ENCODE data around the gene ARFRP1.
"Not testable (repeated sequence)": the region's sequence is repeated elsewhere in the genome, so short reads cannot be mapped to it uniquely, and the experiment has no call there.

Gene ARFRP1

GRCh38 chr20:63657937-63658748, 49.6 kb downstream of the ARFRP1 start, which contains the start of gene RTEL1:
Gene RTEL1 (plus strand): TSS chr20:63658312. CDS start chr20:63659403, 1,091 bp downstream.
- peak; percentile 65 to 80 for DNase-seq (ENCODE audit: extremely low read depth in 1 of 2, low read depth in 1 of 2)

GRCh38 chr20:63657260-63657936, 50.4 kb downstream of the ARFRP1 start:
- DNase-seq (ENCODE audit: extremely low read depth in 1 of 2, low read depth in 1 of 2): no peak

DNA sequence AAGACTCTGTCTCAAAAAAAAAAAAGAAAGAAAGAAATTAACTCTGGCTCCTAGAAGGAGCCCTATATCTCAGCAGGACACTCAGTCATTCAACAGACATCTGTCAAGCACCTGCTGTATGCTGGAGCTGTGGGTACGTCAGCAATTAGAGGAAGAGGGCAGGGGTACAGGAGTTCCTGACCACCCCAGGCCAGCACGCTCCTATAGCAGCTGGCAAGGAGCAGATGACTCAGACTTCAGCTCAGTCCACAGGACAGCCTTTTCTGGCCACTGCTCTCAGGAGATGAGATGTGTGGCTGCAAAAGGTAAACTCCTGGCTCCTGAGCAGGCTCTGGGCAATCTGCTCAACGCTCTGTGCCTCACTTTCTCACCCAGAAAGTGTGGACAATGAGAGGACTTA, 51.3 kb downstream of the ARFRP1 start:
- no peak for DNase-seq (ENCODE audit: extremely low read depth in 1 of 2, low read depth in 1 of 2)

- no peak for DNase-seq (ENCODE audit: extremely low read depth in 1 of 2, low read depth in 1 of 2)
Measured at GRCh38 chr20:63655249-63655648, 52.5 kb downstream of the ARFRP1 start.

- no peak for DNase-seq (ENCODE audit: extremely low read depth in 1 of 2, low read depth in 1 of 2)
Measured at GRCh38 chr20:63653974-63654668, 53.7 kb downstream of the ARFRP1 start.

DNA sequence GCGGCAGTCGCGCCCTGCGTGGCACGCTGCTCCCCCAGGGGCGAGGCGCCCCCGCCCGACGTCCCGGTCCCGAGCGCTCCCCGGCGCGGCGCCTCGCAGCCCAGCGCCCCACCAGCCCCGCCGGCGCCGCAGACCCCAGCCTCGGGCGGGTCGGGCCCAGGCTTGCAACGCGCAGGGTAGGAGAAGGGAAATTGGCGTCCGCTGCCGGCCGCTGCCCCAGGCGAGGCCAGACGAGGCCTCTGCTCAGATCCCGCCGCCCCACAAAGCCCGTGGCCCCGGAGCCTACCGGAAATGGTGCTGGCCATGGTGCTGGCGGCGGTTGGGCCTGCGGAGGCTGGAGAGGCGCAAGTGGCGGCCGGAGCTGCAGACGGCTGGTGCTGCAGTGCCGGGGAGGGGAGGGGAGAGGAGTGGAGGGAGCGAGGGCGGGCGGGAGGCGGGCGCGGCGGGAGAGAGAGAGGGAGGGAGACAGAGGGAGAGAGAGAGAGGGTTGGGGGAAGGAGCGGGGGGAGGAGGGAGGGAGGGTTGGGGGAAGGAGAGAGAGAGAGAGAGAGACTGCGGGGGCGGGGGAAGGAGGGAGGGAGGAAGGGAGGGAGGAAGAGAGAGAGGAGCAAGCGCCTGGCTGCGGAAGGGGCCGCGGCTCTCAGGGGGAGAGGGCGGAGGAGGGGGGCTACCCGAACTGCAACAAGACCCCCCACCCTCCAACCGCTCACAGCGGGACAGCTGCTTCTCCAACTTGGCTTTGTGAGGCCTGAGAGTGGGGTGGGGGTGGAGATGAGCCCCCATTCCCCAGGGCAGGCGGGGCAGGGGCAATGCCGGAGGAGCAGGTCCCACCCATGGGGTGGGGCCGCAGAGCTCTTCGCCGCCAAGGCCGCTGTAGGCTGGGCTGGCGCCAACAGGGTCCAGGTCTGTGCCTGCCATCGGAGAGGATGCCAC, 54.5 kb downstream of the ARFRP1 start, which contains the start of gene STMN3:
Gene STMN3, minus strand, starts transcription at position 384 of the 933 bp plus-strand sequence. Its CDS starts 79 bp downstream, at position 305.
- DNase-seq (ENCODE audit: extremely low read depth in 1 of 2, low read depth in 1 of 2): peak in 1 of 2 donors; percentile 53

- no peak for DNase-seq (ENCODE audit: extremely low read depth in 1 of 2, low read depth in 1 of 2)
Measured at GRCh38 chr20:63652192-63652980, 55.4 kb downstream of the ARFRP1 start.

DNA sequence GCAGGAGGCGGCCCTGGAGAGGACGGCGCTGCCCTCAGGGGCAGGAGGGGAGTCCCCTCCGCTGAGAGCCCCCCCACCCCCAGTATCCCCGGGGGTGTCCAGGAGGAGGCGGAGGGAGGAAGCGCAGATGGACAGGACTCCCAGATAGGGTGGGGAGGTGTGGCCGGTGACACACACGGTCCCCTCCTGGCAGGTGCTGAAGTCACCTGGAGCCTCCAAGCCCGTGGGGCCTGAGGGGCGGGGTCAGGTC, 55.9 kb downstream of the ARFRP1 start:
- no peak for DNase-seq (ENCODE audit: extremely low read depth in 1 of 2, low read depth in 1 of 2)

DNA sequence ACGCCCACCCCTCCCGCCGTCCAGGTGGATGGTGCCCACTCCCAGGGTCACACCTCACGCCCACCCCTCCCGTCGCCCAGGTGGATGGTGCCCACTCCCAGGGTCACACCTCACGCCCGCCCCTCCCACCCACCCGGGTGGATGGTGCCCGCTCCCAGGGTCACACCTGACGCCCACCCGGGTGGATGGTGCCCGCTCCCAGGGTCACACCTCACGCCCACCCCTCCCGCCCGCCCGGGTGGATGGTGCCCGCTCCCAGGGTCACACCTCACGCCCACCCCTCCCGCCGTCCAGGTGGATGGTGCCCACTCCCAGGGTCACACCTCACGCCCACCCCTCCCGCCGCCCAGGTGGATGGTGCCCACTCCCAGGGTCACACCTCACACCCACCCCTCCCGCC, 57.3 kb downstream of the ARFRP1 start:
- not testable (repeated sequence) for DNase-seq (ENCODE audit: extremely low read depth in 1 of 2, low read depth in 1 of 2)

DNA sequence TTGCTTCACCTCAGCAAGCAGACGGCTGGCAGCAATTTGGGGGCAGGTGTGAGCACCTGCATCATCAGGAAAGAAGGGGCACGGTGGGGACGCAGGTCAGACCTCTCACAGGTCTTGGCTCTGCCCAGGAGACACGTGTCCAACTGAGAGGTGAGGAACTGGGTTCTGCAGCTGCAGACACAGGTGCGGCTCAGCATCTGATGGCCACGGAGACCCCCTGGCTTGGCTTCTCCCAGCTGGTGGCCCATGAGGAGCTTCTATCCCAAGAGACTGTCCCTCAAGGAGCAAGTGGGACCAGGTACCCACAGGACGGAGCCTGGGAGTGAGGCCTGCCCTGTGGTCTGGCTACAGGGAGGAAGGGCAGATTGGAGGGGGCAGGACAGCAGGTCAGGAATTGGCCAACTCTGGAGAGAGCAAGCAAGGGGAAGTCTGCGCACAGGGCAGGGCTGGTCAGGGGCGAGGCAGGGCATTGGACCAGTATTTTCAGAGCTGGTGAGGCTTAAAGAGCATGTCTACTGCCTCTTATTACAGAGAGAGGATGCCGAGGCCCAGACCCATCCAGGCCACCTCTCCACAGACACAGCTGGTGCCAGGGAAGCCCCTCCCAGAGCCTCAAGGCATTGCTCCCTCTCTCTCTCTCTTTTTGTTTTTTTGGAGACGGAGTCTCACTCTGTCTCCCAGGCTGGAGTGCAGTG, 58.7 kb downstream of the ARFRP1 start:
- DNase-seq (ENCODE audit: extremely low read depth in 1 of 2, low read depth in 1 of 2): no peak

Measured in activated CD8-positive, alpha-beta memory T cell treated with anti-CD3 and anti-CD28 coated beads for 1 hour (primary cell).